ENCODE data around the gene DUSP2. TPM values are rescaled to one million over a fixed set of nuclear protein-coding genes. Genes with fewer than 3 reads are reported as not detected.
A peak's percentile ranks its signal among the peaks of the same experiment; 100 is the strongest.

DUSP2 gene, protein sequence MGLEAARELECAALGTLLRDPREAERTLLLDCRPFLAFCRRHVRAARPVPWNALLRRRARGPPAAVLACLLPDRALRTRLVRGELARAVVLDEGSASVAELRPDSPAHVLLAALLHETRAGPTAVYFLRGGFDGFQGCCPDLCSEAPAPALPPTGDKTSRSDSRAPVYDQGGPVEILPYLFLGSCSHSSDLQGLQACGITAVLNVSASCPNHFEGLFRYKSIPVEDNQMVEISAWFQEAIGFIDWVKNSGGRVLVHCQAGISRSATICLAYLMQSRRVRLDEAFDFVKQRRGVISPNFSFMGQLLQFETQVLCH
- total RNA-seq (2014; rRNA removed; shearing (Covaris generic)) (10.5 and 13.0 TPM in 2 replicates), polyA plus RNA-seq (2016; fragmentation: Nextera tagmentation; extraction: Ambion mirVana) (6.4 and 6.6 TPM in 2 replicates)
- long read RNA-seq, transcript DUSP2-201 (4 exons, 1,688 nt) = major isoform, 8 of 8 reads
- long read RNA-seq, partial matches to known transcripts = 0 of 8 reads
- long read RNA-seq, other reads (novel, unspliced or antisense) = 0 of 8 reads

DNA sequence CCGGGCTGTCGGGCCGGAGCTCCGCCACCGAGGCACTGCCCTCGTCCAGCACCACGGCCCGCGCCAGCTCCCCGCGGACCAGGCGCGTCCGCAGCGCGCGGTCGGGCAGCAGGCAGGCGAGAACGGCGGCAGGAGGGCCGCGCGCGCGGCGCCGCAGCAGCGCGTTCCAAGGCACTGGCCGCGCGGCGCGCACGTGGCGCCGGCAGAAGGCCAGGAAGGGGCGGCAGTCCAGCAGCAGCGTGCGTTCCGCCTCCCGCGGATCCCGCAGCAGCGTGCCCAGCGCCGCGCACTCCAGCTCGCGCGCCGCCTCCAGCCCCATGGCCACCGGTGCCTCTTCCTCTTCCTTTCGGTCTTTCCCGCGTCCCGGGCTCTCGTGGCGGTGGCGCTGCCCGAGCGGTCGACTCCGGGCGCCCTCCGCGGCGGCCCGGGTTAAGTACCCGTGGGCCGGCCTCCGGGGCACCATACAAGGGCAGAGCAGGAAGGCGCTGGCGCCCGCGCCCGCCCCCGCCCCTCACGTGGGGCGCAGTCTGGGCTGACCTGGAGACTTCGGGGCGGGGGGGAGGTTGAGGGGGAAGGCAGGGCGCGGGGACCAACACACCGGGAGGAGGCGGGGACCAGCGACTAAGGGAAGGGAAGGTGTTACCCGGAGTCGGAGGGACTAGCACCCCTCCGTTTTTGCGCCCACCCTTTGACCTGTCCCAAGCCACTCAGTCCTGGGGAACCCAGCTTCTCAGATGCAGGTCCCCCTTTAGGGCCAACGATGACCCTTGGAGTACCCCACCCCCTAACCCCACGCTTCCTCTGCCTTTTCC, at the start of gene DUSP2:
TSS of gene DUSP2 (minus strand) at position 405 of the 812 bp plus-strand sequence. CDS start at position 319, 86 bp downstream.
- H3K27ac ChIP-seq (ENCODE audit: low read depth) = no peak within 1 kb of the TSS
- peak within 1 kb of the TSS; percentile 59 for H3K4me3 ChIP-seq
- no peaks in the 10 kb centered on the region for H4K20me1 ChIP-seq (replicated peaks; ENCODE audit: insufficient read depth)
- no peaks in the 10 kb centered on the region for H3K36me3 ChIP-seq (ENCODE audit: insufficient read depth)
- peaks cover 30% of the 10 kb centered on the region for H3K27me3 ChIP-seq (ENCODE audit: insufficient read depth)
- ATAC-seq (peak; percentile 41), DNase-seq (ENCODE audit: low spot score) (peak; percentile 74)
- no peaks in the 10 kb centered on the region for H3K9me2 ChIP-seq (ENCODE audit: insufficient read depth)
- peaks cover 15% of the 10 kb centered on the region; the same call in 2 of the 3 replicates for H3K36me3 Mint-ChIP-seq (ENCODE audit: low read depth)
- H3K4me1 ChIP-seq (ENCODE audit: insufficient read depth) = peaks cover 25% of the 10 kb centered on the region
- H3K27me3 Mint-ChIP-seq (ENCODE audit: insufficient read depth, low read depth, poor library complexity) = peaks cover 28% of the 10 kb centered on the region
- no peaks in the 10 kb centered on the region; the same call in none of the 2 replicates for H3F3A ChIP-seq (replicated peaks; ENCODE audit: low read depth)
- no peak within 1 kb of the TSS; the same call in 1 of the 2 replicates for H3K27ac Mint-ChIP-seq
- H3K4me2 ChIP-seq = peak within 1 kb of the TSS; percentile 81
- TF ChIP-seq, protein P1, sequence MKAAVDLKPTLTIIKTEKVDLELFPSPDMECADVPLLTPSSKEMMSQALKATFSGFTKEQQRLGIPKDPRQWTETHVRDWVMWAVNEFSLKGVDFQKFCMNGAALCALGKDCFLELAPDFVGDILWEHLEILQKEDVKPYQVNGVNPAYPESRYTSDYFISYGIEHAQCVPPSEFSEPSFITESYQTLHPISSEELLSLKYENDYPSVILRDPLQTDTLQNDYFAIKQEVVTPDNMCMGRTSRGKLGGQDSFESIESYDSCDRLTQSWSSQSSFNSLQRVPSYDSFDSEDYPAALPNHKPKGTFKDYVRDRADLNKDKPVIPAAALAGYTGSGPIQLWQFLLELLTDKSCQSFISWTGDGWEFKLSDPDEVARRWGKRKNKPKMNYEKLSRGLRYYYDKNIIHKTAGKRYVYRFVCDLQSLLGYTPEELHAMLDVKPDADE (IDR thresholded peaks at IDR 0.05) = 0 out of 2 replicates have a peak, but pooled peaks have one; percentile 4
- TF ChIP-seq CREB1 (CRISPR knock-in tag; IDR thresholded peaks at IDR 0.05; ENCODE audit: low read depth) (no peak), POLR2AphosphoS5 (IDR thresholded peaks at IDR 0.05; ENCODE audit: low read depth) (peak; percentile 48), ZNF331 (CRISPR knock-in tag; IDR thresholded peaks at IDR 0.05; ENCODE audit: low read depth) (no peak)
- H3K9me3 Mint-ChIP-seq = peaks cover 2% of the 10 kb centered on the region; the same call in 1 of the 3 replicates
- peak within 1 kb of the TSS; percentile 88 for H3K4me3 Mint-ChIP-seq
- no peaks in the 10 kb centered on the region for H3K79me2 ChIP-seq (replicated peaks; ENCODE audit: insufficient read depth)
- peaks cover 29% of the 10 kb centered on the region for H3K4me1 Mint-ChIP-seq
- H2AFZ ChIP-seq = peak within 1 kb of the TSS; percentile 86

DNA sequence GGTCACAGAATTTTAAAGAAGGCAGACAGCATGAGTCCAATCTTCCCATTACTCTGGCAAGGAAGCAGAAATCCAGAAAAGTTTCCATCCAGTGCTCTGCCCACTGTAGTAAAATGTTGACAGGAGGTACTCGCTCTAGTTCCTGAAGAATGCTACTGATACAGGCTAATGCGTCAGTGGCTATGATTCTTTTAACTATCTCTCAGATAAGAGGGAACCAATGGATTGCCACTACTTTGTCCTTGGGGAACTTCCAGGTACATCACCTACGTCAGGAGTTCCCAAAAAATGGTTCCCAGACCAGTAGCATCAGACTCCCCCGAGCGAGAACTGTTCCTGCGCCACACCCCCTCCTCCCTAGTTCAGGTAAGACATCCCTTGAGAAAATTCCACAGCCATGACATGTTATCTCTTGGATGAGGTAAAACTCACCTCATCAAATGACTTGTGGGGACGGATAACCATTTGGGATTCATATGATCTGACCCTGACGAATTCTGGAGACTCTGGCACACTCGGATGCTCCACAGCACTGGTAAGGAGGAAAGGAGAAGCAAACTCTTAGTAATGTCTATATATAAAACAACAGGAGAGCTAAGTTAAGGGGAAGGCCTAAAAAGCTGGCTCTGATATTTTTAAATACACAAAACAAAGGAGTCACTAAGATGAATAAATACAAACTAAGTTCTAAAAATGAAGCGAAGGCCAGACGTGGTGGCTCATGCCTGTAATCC, 46.9 kb upstream of the DUSP2 start:
- no peak overlapping the region for H3K4me2 ChIP-seq
- H3K4me1 Mint-ChIP-seq = no peaks in the 10 kb centered on the region
- peaks cover 38% of the 10 kb centered on the region for H3K79me2 ChIP-seq (replicated peaks; ENCODE audit: insufficient read depth)
- H3K36me3 Mint-ChIP-seq (ENCODE audit: low read depth) = peaks cover 60% of the 10 kb centered on the region
- peaks cover 2% of the 10 kb centered on the region for H3K27me3 Mint-ChIP-seq (ENCODE audit: insufficient read depth, low read depth, poor library complexity)
- DNase-seq (ENCODE audit: low spot score) (no peak), ATAC-seq (no peak)
- H3K36me3 ChIP-seq (ENCODE audit: insufficient read depth) = peaks cover 50% of the 10 kb centered on the region
- H3K27ac ChIP-seq (ENCODE audit: low read depth) = no peak overlapping the region
- no peaks in the 10 kb centered on the region for H3K9me3 Mint-ChIP-seq
- H3K4me3 Mint-ChIP-seq = no peak overlapping the region
- H2AFZ ChIP-seq = no peak overlapping the region
- TF ChIP-seq STAT1 (IDR thresholded peaks at IDR 0.05; ENCODE audit: unreplicated experiment) (no peak), EZH2 (IDR thresholded peaks at IDR 0.05; ENCODE audit: low read depth, unreplicated experiment) (no peak)
- TF ChIP-seq, protein P2, sequence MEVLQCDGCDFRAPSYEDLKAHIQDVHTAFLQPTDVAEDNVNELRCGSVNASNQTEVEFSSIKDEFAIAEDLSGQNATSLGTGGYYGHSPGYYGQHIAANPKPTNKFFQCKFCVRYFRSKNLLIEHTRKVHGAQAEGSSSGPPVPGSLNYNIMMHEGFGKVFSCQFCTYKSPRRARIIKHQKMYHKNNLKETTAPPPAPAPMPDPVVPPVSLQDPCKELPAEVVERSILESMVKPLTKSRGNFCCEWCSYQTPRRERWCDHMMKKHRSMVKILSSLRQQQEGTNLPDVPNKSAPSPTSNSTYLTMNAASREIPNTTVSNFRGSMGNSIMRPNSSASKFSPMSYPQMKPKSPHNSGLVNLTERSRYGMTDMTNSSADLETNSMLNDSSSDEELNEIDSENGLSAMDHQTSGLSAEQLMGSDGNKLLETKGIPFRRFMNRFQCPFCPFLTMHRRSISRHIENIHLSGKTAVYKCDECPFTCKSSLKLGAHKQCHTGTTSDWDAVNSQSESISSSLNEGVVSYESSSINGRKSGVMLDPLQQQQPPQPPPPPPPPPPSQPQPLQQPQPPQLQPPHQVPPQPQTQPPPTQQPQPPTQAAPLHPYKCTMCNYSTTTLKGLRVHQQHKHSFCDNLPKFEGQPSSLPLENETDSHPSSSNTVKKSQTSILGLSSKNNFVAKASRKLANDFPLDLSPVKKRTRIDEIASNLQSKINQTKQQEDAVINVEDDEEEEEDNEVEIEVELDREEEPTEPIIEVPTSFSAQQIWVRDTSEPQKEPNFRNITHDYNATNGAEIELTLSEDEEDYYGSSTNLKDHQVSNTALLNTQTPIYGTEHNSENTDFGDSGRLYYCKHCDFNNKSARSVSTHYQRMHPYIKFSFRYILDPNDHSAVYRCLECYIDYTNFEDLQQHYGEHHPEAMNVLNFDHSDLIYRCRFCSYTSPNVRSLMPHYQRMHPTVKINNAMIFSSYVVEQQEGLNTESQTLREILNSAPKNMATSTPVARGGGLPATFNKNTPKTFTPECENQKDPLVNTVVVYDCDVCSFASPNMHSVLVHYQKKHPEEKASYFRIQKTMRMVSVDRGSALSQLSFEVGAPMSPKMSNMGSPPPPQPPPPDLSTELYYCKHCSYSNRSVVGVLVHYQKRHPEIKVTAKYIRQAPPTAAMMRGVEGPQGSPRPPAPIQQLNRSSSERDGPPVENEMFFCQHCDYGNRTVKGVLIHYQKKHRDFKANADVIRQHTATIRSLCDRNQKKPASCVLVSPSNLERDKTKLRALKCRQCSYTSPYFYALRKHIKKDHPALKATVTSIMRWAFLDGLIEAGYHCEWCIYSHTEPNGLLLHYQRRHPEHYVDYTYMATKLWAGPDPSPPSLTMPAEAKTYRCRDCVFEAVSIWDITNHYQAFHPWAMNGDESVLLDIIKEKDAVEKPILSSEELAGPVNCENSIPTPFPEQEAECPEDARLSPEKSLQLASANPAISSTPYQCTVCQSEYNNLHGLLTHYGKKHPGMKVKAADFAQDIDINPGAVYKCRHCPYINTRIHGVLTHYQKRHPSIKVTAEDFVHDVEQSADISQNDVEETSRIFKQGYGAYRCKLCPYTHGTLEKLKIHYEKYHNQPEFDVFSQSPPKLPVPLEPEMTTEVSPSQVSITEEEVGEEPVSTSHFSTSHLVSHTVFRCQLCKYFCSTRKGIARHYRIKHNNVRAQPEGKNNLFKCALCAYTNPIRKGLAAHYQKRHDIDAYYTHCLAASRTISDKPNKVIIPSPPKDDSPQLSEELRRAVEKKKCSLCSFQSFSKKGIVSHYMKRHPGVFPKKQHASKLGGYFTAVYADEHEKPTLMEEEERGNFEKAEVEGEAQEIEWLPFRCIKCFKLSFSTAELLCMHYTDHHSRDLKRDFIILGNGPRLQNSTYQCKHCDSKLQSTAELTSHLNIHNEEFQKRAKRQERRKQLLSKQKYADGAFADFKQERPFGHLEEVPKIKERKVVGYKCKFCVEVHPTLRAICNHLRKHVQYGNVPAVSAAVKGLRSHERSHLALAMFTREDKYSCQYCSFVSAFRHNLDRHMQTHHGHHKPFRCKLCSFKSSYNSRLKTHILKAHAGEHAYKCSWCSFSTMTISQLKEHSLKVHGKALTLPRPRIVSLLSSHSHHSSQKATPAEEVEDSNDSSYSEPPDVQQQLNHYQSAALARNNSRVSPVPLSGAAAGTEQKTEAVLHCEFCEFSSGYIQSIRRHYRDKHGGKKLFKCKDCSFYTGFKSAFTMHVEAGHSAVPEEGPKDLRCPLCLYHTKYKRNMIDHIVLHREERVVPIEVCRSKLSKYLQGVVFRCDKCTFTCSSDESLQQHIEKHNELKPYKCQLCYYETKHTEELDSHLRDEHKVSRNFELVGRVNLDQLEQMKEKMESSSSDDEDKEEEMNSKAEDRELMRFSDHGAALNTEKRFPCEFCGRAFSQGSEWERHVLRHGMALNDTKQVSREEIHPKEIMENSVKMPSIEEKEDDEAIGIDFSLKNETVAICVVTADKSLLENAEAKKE (CRISPR knock-in tag; IDR thresholded peaks at IDR 0.05) = no peak
- H3K9me2 ChIP-seq (ENCODE audit: insufficient read depth) = no peaks in the 10 kb centered on the region
- H3K27me3 ChIP-seq (ENCODE audit: insufficient read depth) = no peaks in the 10 kb centered on the region
- no peaks in the 10 kb centered on the region for H3F3A ChIP-seq (replicated peaks; ENCODE audit: low read depth)
- peaks cover 47% of the 10 kb centered on the region for H4K20me1 ChIP-seq (replicated peaks; ENCODE audit: insufficient read depth)
- no peak overlapping the region for H3K27ac Mint-ChIP-seq
- no peaks in the 10 kb centered on the region for H3K4me1 ChIP-seq (ENCODE audit: insufficient read depth)
- H3K4me3 ChIP-seq = no peak overlapping the region

Measured in GM23338 (cell line).